ENCODE measurements around the gene EXOC2.

Gene EXOC2

GRCh38 chr6:707576-708236, 14.8 kb upstream of the EXOC2 start:
- no peaks in the 10 kb centered on the region for H3K36me3 ChIP-seq (ENCODE audit: insufficient read depth, low read length)
- H3K4me1 ChIP-seq (ENCODE audit: insufficient read depth, low read length): peaks cover 26% of the 10 kb centered on the region
- no peak overlapping the region for H3K4me3 ChIP-seq (ENCODE audit: low read depth in 1 of 2, low read length in 2 of 2)
- no peak overlapping the region for H3K4me2 ChIP-seq (ENCODE audit: insufficient read depth, low read length)
- H4K20me1 ChIP-seq (ENCODE audit: insufficient read depth, low read length): no peaks in the 10 kb centered on the region
- ATAC-seq (ENCODE audit: insufficient read depth, low read depth) (no peak), DNase-seq (no peak)
- H3K9me3 ChIP-seq (ENCODE audit: insufficient read depth, low read length, severe bottlenecking): no peaks in the 10 kb centered on the region
- no peaks in the 10 kb centered on the region for H3K27me3 ChIP-seq (ENCODE audit: insufficient read depth, low read length, poor library complexity)
- no peak overlapping the region for H3K9ac ChIP-seq (ENCODE audit: low read depth, low read length)
- no peaks in the 10 kb centered on the region for H3K79me2 ChIP-seq (ENCODE audit: insufficient read depth, low read length)
- no peak overlapping the region for H3K27ac ChIP-seq (ENCODE audit: low read length)
- H2AFZ ChIP-seq (ENCODE audit: low read depth, low read length): no peak overlapping the region; the same call in 1 of the 2 replicates
- TF ChIP-seq CTCF (IDR thresholded peaks at IDR 0.05; ENCODE audit: borderline replicate concordance, extremely low read depth, low read length, poor library complexity, severe bottlenecking) (no peak), EZH2 (IDR thresholded peaks at IDR 0.05; ENCODE audit: borderline replicate concordance, low read depth, low read length, severe bottlenecking) (no peak)

GRCh38 chr6:706819-707381, 14.0 kb upstream of the EXOC2 start:
- TF ChIP-seq CTCF (IDR thresholded peaks at IDR 0.05; ENCODE audit: borderline replicate concordance, extremely low read depth, low read length, poor library complexity, severe bottlenecking) (no peak), EZH2 (IDR thresholded peaks at IDR 0.05; ENCODE audit: borderline replicate concordance, low read depth, low read length, severe bottlenecking) (no peak)
- no peak overlapping the region for H3K4me3 ChIP-seq (ENCODE audit: low read depth in 1 of 2, low read length in 2 of 2)
- H3K4me1 ChIP-seq (ENCODE audit: insufficient read depth, low read length): peaks cover 24% of the 10 kb centered on the region
- no peak overlapping the region for H2AFZ ChIP-seq (ENCODE audit: low read depth, low read length)
- ATAC-seq (ENCODE audit: insufficient read depth, low read depth): no peak
- no peak overlapping the region for H3K9ac ChIP-seq (ENCODE audit: low read depth, low read length)
- no peaks in the 10 kb centered on the region for H3K79me2 ChIP-seq (ENCODE audit: insufficient read depth, low read length)
- H3K27ac ChIP-seq (ENCODE audit: low read length): no peak overlapping the region
- no peaks in the 10 kb centered on the region for H3K9me3 ChIP-seq (ENCODE audit: insufficient read depth, low read length, severe bottlenecking)
- DNase-seq: no peak
- H4K20me1 ChIP-seq (ENCODE audit: insufficient read depth, low read length): no peaks in the 10 kb centered on the region
- no peak overlapping the region for H3K4me2 ChIP-seq (ENCODE audit: insufficient read depth, low read length)
- no peaks in the 10 kb centered on the region for H3K27me3 ChIP-seq (ENCODE audit: insufficient read depth, low read length, poor library complexity)
- no peaks in the 10 kb centered on the region for H3K36me3 ChIP-seq (ENCODE audit: insufficient read depth, low read length)

GRCh38 chr6:706146-706545, 13.2 kb upstream of the EXOC2 start:
- H3K27me3 ChIP-seq (ENCODE audit: insufficient read depth, low read length, poor library complexity): no peaks in the 10 kb centered on the region
- no peak overlapping the region for H2AFZ ChIP-seq (ENCODE audit: low read depth, low read length)
- no peak overlapping the region for H3K4me3 ChIP-seq (ENCODE audit: low read depth in 1 of 2, low read length in 2 of 2)
- no peak overlapping the region for H3K27ac ChIP-seq (ENCODE audit: low read length)
- TF ChIP-seq CTCF (IDR thresholded peaks at IDR 0.05; ENCODE audit: borderline replicate concordance, extremely low read depth, low read length, poor library complexity, severe bottlenecking) (no peak), EZH2 (IDR thresholded peaks at IDR 0.05; ENCODE audit: borderline replicate concordance, low read depth, low read length, severe bottlenecking) (no peak)
- H3K9ac ChIP-seq (ENCODE audit: low read depth, low read length): no peak overlapping the region
- no peaks in the 10 kb centered on the region for H3K9me3 ChIP-seq (ENCODE audit: insufficient read depth, low read length, severe bottlenecking)
- H3K79me2 ChIP-seq (ENCODE audit: insufficient read depth, low read length): no peaks in the 10 kb centered on the region
- H4K20me1 ChIP-seq (ENCODE audit: insufficient read depth, low read length): no peaks in the 10 kb centered on the region
- DNase-seq (no peak), ATAC-seq (ENCODE audit: insufficient read depth, low read depth) (no peak)
- no peak overlapping the region for H3K4me2 ChIP-seq (ENCODE audit: insufficient read depth, low read length)
- no peaks in the 10 kb centered on the region for H3K36me3 ChIP-seq (ENCODE audit: insufficient read depth, low read length)
- peaks cover 18% of the 10 kb centered on the region for H3K4me1 ChIP-seq (ENCODE audit: insufficient read depth, low read length)
